GM12878 (cell line): ENCODE measurements around the gene TCERG1L. TPM values are rescaled to one million over a fixed set of nuclear protein-coding genes. Genes with fewer than 3 reads are reported as not detected.

ENCODE experiments used
- ATAC-seq: fragments of 200-7000 bp; cut with Tn5 transposase; 3 replicates; pipeline ENCODE4 v1.9.1; 2020; ENCODE audit warnings: mild to moderate bottlenecking, moderate library complexity
- BruUV-seq: library from RNA; stranded (reverse); fragments of 400-500 nt; replicated peaks from 2 replicates; lab custom pipeline; 2021; lab: Mats Ljungman, UMichigan
- CTCF ChIA-PET: fragments of 300-600 bp; sonication (Branson Sonifier 250); formaldehyde crosslinking; extraction: SDS; loops from one replicate; lab custom pipeline; 2021; ENCODE audit warnings: inconsistent platforms; lab: Yijun Ruan, JAX
- POLR2A ChIA-PET: fragments of 350-600 bp; formaldehyde crosslinking; extraction: SDS; loops from one replicate; lab custom pipeline; 2021; ENCODE audit warnings: inconsistent platforms; lab: Charles Lee
- RAD21 ChIA-PET: fragments of 300-600 bp; sonication (Branson Sonifier 250); formaldehyde crosslinking; loops from one replicate; lab custom pipeline; 2023; ENCODE audit warnings: antibody characterized with exemption; ENCODE audit not compliant: unreplicated experiment; lab: Charles Lee
- SMC1A ChIA-PET: fragments of 300-600 bp; sonication (Branson Sonifier 250); formaldehyde crosslinking; loops from one replicate; lab custom pipeline; 2023; ENCODE audit not compliant: unreplicated experiment, uncharacterized antibody; lab: Charles Lee
- DNase-seq: peaks from one replicate; pipeline ENCODE4 v3.0.0-alpha.2; 2011; ENCODE audit warnings: low read depth, low spot score
- FAIRE-seq: peaks from 3 replicates; lab custom pipeline; 2011; peaks lifted over from hg19 to GRCh38; lab: Jason Lieb, UNC
- H2AFZ ChIP-seq: 2 replicates; pipeline ENCODE4 v1.6.0; 2011; ENCODE audit warnings: low read depth, low read length, control low read depth; ENCODE audit not compliant: control insufficient read depth
- H3K27ac ChIP-seq: 2 replicates; pipeline ENCODE4 v1.5.1; 2011; ENCODE audit warnings: control low read depth; ENCODE audit not compliant: control insufficient read depth, insufficient read depth
- H3K27me3 ChIP-seq, 2 experiments: replicated peaks in 1 of 2; 2 replicates each; pipeline versions ENCODE4 v1.6.0 to v1.6.1; 2011; ENCODE audit warnings: low read length in 1 of 2; ENCODE audit not compliant: control insufficient read depth in 2 of 2, insufficient read depth in 2 of 2
- H3K36me3 ChIP-seq, 2 experiments: 2 replicates each; pipeline ENCODE4 v1.5.1; 2011; ENCODE audit warnings: low read length in 1 of 2; ENCODE audit not compliant: control insufficient read depth in 2 of 2, insufficient read depth in 2 of 2
- H3K4me1 ChIP-seq: 2 replicates; pipeline ENCODE4 v1.6.1; 2011; ENCODE audit warnings: mild to moderate bottlenecking, low read length, moderate library complexity, mixed read lengths; ENCODE audit not compliant: control insufficient read depth, insufficient read depth
- H3K4me2 ChIP-seq: 2 replicates; pipeline ENCODE4 v1.6.0; 2011; ENCODE audit warnings: control low read depth; ENCODE audit not compliant: control insufficient read depth, insufficient read depth
- H3K4me3 ChIP-seq: fragments of 200-600 bp; sonication (generic); 2 replicates; pipeline ENCODE4 v1.5.1; 2016
- H3K79me2 ChIP-seq: 2 replicates; pipeline ENCODE4 v1.6.0; 2011; ENCODE audit warnings: low read length; ENCODE audit not compliant: control insufficient read depth, insufficient read depth
- H3K9ac ChIP-seq: 2 replicates; pipeline ENCODE4 v1.8.0; 2011; ENCODE audit warnings: low read length, control low read depth, mixed read lengths; ENCODE audit not compliant: control insufficient read depth, insufficient read depth
- H3K9me3 ChIP-seq: replicated peaks from 3 replicates; pipeline ENCODE4 v1.5.1; 2011; ENCODE audit warnings: mild to moderate bottlenecking, low read length; ENCODE audit not compliant: control insufficient read depth, insufficient read depth
- H4K20me1 ChIP-seq: 2 replicates; pipeline ENCODE4 v1.6.0; 2011; ENCODE audit not compliant: control insufficient read depth, insufficient read depth
- CHD1 ChIP-seq: IDR thresholded peaks from 2 replicates; pipeline ENCODE4 v1.6.1; 2012; ENCODE audit warnings: low read depth, low read length, improper control_type of control experiment
- IKZF1 ChIP-seq: fragments of 450-650 bp; conservative IDR thresholded peaks from 2 replicates; pipeline ENCODE4 v1.6.1; 2017; ENCODE audit warnings: antibody characterized with exemption, mild to moderate bottlenecking
- JUND ChIP-seq: IDR thresholded peaks from 2 replicates; pipeline ENCODE4 v1.6.1; 2012; ENCODE audit warnings: low read depth, mild to moderate bottlenecking, low read length, improper control_type of control experiment, moderate library complexity
- NFIC ChIP-seq: IDR thresholded peaks from 2 replicates; pipeline ENCODE4 v1.6.1; 2012; ENCODE audit warnings: low read depth, mild to moderate bottlenecking, inconsistent platforms, low read length, moderate library complexity
- NKRF ChIP-seq: fragments of 450-650 bp; conservative IDR thresholded peaks from 2 replicates; pipeline ENCODE4 v1.6.1; 2017; ENCODE audit warnings: mild to moderate bottlenecking, moderate library complexity
- PML ChIP-seq: IDR thresholded peaks from 2 replicates; pipeline ENCODE4 v1.6.1; 2012; ENCODE audit warnings: low read length, inconsistent platforms
- PRDM15 ChIP-seq: fragments of 450-650 bp; formaldehyde crosslinking; IDR thresholded peaks from 2 replicates; pipeline ENCODE4 v1.4.0; 2020; ENCODE audit warnings: mild to moderate bottlenecking, moderate library complexity
- STAT1 ChIP-seq: fragments of 450-650 bp; conservative IDR thresholded peaks from 2 replicates; pipeline ENCODE4 v1.6.1; 2014; ENCODE audit warnings: antibody characterized with exemption, mild to moderate bottlenecking
- YY1 ChIP-seq: IDR thresholded peaks from 2 replicates; pipeline ENCODE4 v1.6.1; 2011; ENCODE audit warnings: low read depth, mild to moderate bottlenecking, low read length
- ZBTB40 ChIP-seq: fragments of 450-650 bp; IDR thresholded peaks from 2 replicates; pipeline ENCODE4 v1.6.1; 2016; ENCODE audit warnings: mild to moderate bottlenecking, moderate library complexity, borderline replicate concordance
- ZNF384 ChIP-seq: IDR thresholded peaks from 2 replicates; pipeline ENCODE4 v1.6.1; 2012; ENCODE audit warnings: low read depth, mild to moderate bottlenecking, low read length, improper control_type of control experiment, borderline replicate concordance
- ZNF622 ChIP-seq: fragments of 450-650 bp; IDR thresholded peaks from 2 replicates; pipeline ENCODE4 v1.6.1; 2017; ENCODE audit warnings: mild to moderate bottlenecking, inconsistent platforms
- ZSCAN29 ChIP-seq: fragments of 450-650 bp; IDR thresholded peaks from 2 replicates; pipeline ENCODE4 v1.6.1; 2017; ENCODE audit warnings: mild to moderate bottlenecking, moderate library complexity
- ZZZ3 ChIP-seq: IDR thresholded peaks from 2 replicates; pipeline ENCODE4 v1.6.1; 2011; ENCODE audit warnings: low read depth; ENCODE audit not compliant: control insufficient read depth, insufficient read length
- WGBS: methylation state at CpG from one replicate; pipeline ENCODE4 v1.1.6; 2016; ENCODE audit warnings: low lambda C conversion rate; ENCODE audit not compliant: insufficient replicate concordance, insufficient coverage; ENCODE audit errors: missing lambda C conversion rate; 5-methylcytosine and 5-hydroxymethylcytosine counted together
- in situ Hi-C: fragments of 300-500 bp; cut with MboI; formaldehyde crosslinking; loops from 9 replicates; pipeline ENCODE4 v1.14.3; 2018; ENCODE audit warnings: mixed read lengths
- intact Hi-C: fragments of 100-400 bp; cut with micrococcal nuclease; formaldehyde crosslinking; loops from one replicate; pipeline ENCODE4 v1.14.2; 2022; ENCODE audit not compliant: unreplicated experiment
- polyA plus RNA-seq, 11 experiments: library from polyadenylated mRNA; depleted of rRNA in 4 of 11; unstranded in 6 of 11; stranded (reverse) in 5 of 11; fragments of >200 nt; fragmentation: Nextera tagmentation in 4 of 11; fragmentation: Illumina TruSeq in 1 of 11; extraction: Ambion mirVana in 4 of 11; extraction: Trizol in 1 of 11; gene quantifications; 1 replicate in 1 of 11; 2 replicates in 10 of 11; pipeline versions ENCODE4 v1.2.1 to v1.2.3, GENCODE V29; 2011 to 2016; ENCODE audit warnings: inconsistent platforms in 2 of 11, missing spikeins in 2 of 11, low read depth in 1 of 11
- total RNA-seq, 4 experiments: library from RNA; depleted of rRNA in 3 of 4; stranded (reverse); fragments of >200 nt in 3 of 4; fragmentation: Illumina TruSeq in 1 of 4; extraction: Trizol in 1 of 4; gene quantifications; 2 replicates each; pipeline versions ENCODE4 v1.2.1 to v1.2.3, GENCODE V29; 2013 to 2021

TCERG1L gene
- total and polyA plus RNA-seq, 10 of the 15 experiments (the other 5 are each of a cell fraction or from before 2014, with no cell fraction given), result not detected

- intact Hi-C loops, result no loop called here
- in situ Hi-C loops, result no loop called here
- H3K9ac ChIP-seq, result no peak overlapping the region
- RAD21 ChIA-PET, result no interaction called here
- H4K20me1 ChIP-seq, result no peaks in the 10 kb centered on the region
- WGBS, result 59% methylated on average over 10 of the region's 10 CpGs
- H3K4me2 ChIP-seq, result no peak overlapping the region
- no peaks in the 10 kb centered on the region for H3K36me3 ChIP-seq
- ATAC-seq (no peak), FAIRE-seq (no peak), DNase-seq (no peak)
- no TSS peak for BruUV-seq
- no peaks in the 10 kb centered on the region; a peak in 1 of 4 replicates for H3K27me3 ChIP-seq
- no peak overlapping the region for H3K27ac ChIP-seq
- no peaks in the 10 kb centered on the region for H3K4me1 ChIP-seq
- POLR2A ChIA-PET, result no interaction called here
- TF ChIP-seq NKRF, result no peak
- no peak for TF ChIP-seq JUND
- no peak for TF ChIP-seq YY1
- TF ChIP-seq ZNF384, result no peak
- no peak for TF ChIP-seq ZSCAN29
- TF ChIP-seq STAT1, result no peak
- no peak for TF ChIP-seq ZBTB40
- TF ChIP-seq ZNF622, result no peak
- TF ChIP-seq PRDM15, result no peak
- TF ChIP-seq ZZZ3, result no peak
- TF ChIP-seq CHD1, result no peak
- TF ChIP-seq NFIC, result no peak
- TF ChIP-seq IKZF1, result no peak
- no peak for TF ChIP-seq PML
- no peak overlapping the region for H2AFZ ChIP-seq
- H3K79me2 ChIP-seq, result no peaks in the 10 kb centered on the region
- SMC1A ChIA-PET, result no interaction called here
- CTCF ChIA-PET, result no interaction called here
- H3K4me3 ChIP-seq, result no peak overlapping the region
- H3K9me3 ChIP-seq, result no peaks in the 10 kb centered on the region; the same call in 2 of the 3 replicates
Measured at GRCh38 chr10:131219584-131219886, 92.0 kb downstream of the TCERG1L start.
